HG03025 (cell line): Measurements from ENCODE around the gene ARHGAP15.

Experiments used
- ATAC-seq: cut with Tn5 transposase; IDR thresholded peaks from one replicate; pipeline ENCODE4 v1.9.1; 2021; ENCODE audit warnings: mild to moderate bottlenecking, moderate library complexity; ENCODE audit not compliant: unreplicated experiment, low FRiP score

The ARHGAP15 gene

DNA sequence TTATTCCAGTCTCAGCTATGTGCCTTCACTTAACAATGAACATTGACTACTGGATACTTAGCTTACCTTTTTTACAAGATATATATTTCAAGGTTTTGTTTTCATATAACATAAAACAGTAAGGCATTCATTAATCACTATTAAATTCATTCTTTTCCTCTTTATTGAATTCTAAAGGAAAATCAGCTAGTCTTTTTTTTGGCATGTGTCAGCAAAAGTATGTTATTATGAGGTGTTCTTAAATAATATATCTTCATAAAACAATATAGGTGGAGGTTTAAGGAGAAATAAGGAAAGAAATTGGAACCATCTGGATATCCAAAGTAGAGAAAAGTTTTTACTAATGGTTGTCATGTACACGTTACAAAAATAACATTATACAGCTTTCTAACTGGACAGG is 472.6 kb downstream of the ARHGAP15 start:
- no peak for ATAC-seq

DNA sequence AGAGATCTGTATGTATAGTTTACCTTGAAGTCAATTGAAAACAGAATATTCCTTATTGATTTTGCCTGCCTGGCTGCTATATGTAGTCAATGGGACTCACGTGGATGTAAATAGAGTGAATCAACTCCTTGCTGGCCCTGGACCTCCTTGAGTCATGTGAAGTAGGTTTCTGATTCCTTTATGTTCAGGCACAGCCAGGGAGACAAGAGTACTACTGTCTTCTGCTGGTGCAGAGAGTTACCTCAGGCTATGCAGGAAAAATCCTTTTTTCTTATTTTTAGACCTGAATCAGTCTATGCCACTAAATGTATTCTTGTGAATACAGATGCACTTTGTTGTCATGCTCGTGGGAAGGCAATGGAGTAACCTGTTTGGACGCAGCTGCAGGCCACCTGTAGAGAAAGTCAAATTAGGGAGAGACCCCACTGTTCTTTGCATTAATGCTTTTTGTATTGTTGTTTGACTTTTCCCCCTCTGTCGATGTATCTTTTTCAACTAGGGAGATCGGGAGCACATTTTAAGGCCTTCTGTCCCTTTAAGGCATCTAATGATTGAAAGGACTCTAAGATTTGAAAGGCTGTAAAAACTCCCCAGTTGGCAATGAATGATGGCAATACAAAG is 473.9 kb downstream of the ARHGAP15 start:
- no peak for ATAC-seq

DNA sequence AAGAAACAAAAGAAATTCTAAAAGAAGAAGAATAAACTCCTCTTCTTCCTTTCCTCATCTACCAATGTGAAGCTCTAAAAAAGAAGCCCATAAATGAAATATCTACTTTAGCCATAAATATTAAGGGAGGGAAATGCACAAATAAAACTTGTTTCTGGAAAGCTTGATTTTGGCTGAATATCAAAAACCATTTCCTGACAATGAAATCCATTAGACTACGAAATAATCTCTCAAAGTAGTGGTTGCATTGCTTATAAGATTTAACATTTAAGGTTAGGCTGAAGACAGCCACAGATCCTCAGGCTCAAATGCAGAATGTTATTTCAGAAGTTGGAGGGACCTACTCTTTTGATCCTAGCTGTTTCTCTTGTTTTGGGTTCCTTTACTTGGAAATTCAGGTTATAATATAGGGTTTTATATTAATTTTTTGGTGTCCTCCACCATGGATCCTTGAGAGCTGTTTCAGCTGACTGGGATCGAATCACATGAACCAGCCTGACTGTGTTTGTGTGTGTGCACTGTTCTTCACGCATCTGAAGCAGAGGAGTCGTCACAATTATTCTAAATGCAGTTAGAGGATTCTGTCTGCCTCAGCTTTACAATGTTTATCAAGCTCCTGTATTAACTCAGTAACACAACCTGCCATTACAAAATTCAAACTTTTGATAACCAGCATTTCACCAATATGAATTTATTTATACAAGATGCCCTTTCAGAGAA is 474.8 kb downstream of the ARHGAP15 start:
- ATAC-seq = no peak

- ATAC-seq = no peak
These were observed 475.3 kb downstream of the ARHGAP15 start for GRCh38 chr2:143604566-143604959.

- ATAC-seq = no peak
These were observed 478.2 kb downstream of the ARHGAP15 start for GRCh38 chr2:143607231-143608062.

DNA sequence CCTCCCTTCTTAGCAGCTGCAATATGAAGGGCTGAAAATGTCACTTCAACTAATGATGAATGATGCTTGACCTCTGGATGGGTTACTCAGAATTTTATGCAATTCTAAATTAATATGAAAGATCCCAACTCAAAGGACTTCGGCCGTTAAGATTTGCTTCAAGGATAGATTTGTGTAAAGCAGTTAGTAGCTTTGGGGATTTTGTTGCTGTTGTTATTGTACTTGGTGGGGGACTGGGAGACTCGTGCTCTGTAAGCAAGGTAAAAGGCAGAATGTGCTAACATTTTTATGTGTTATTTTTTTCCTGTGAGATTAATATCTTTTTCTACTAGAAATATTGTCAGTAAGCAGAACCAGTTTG is 478.8 kb downstream of the ARHGAP15 start:
- no peak for ATAC-seq

- no peak for ATAC-seq
These were observed 479.5 kb downstream of the ARHGAP15 start for GRCh38 chr2:143608758-143609157.

GRCh38 chr2:143611336-143611735 is 482.1 kb downstream of the ARHGAP15 start:
- no peak for ATAC-seq

GRCh38 chr2:143615562-143615961 is 486.3 kb downstream of the ARHGAP15 start:
- no peak for ATAC-seq

GRCh38 chr2:143616452-143616851 is 487.2 kb downstream of the ARHGAP15 start:
- ATAC-seq = no peak

- ATAC-seq = no peak
These were observed 488.7 kb downstream of the ARHGAP15 start for GRCh38 chr2:143617803-143618415.

- ATAC-seq = no peak
These were observed 492.9 kb downstream of the ARHGAP15 start for GRCh38 chr2:143622106-143622505.

- no peak for ATAC-seq
These were observed 494.2 kb downstream of the ARHGAP15 start for GRCh38 chr2:143623231-143623908.

- ATAC-seq = no peak
These were observed 494.7 kb downstream of the ARHGAP15 start for GRCh38 chr2:143623909-143624260.

DNA sequence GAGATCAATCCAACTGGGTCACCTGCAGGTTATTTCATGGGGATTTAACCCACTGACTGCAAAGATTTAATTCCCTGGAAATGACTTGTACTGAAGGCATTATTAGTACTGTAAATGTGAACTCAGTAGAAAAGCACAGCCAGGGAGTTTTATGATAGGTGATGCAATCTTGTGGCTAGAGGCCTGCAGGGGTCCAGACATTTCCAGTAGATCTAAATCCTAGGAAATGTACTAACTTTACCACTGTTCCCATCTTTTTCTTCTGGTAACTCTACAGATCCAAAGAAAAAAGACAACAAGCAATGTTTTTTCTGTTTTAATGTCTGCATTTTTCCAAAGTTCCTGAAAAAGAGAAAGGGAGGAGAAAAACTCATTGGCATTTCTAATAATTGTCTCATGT is 500.1 kb downstream of the ARHGAP15 start:
- no peak for ATAC-seq

DNA sequence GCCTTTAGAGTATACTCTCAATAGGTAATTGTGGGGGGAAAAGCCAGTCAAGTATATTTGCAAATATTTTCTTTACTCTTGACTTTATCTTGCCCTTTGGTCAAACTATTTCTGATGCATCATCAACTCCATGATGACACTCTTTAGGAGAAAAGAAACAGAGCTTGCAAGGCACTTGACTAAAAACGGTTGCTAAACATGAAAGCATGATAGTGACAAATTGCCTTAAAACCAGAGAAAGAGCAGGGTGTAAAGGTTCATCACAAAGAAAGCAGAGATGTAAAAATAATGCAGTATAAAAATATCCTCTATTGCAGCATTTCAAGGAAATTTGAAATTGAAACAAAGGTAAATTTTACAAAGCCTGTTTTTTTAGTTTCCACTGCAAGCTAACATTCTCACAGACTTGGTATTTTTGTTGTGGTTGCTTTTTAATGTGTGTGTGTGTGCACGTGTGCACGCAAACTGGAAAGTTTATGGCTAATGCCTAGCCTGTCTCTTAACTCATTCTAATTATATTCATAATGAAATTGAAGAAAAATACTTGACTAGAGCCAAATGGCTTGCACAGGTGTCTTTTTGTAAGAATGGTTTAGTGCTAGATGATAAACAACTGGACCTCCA is 503.6 kb downstream of the ARHGAP15 start:
- no peak for ATAC-seq

- no peak for ATAC-seq
These were observed 504.2 kb downstream of the ARHGAP15 start for GRCh38 chr2:143633419-143633818.

GRCh38 chr2:143635302-143635701 is 506.1 kb downstream of the ARHGAP15 start:
- no peak for ATAC-seq

DNA sequence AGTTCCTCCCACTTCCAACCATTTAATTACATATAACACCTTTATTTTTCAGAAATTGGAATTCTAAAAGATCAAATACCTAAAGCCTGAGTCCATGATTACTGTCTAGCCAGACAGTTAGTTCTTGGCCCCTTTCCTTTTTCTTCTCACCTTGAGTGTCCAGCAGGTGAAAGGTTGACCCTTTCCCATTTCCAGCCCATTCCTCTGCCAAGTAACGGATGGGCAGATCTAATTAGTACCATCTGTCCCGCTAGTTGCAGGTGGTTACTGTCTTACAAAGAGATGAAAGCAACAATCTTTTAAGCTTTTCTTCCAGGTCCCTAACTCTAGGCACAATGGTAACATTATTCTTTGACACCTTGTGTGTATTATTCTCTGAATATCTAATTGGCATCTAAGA is 506.7 kb downstream of the ARHGAP15 start:
- no peak for ATAC-seq

- ATAC-seq = no peak
These were observed 511.6 kb downstream of the ARHGAP15 start for GRCh38 chr2:143640826-143641225.
